Endodermal cell (in vitro differentiated cells): Measurements from ENCODE around the gene TUG1. TPM values are rescaled to one million over a fixed set of nuclear protein-coding genes. Genes with fewer than 3 reads are reported as not detected.
A peak's percentile ranks its signal among the peaks of the same experiment; 100 is the strongest.

Source experiments
- DNase-seq: peaks from one replicate; pipeline ENCODE4 v3.0.0-alpha.2; 2017
- H3K27ac ChIP-seq: 2 replicates; pipeline ENCODE4 v1.5.1; 2013; ENCODE audit warnings: mild to moderate bottlenecking, low read depth, low read length, moderate library complexity
- H3K27me3 ChIP-seq: 2 replicates; pipeline ENCODE4 v1.6.1; 2013; ENCODE audit warnings: mild to moderate bottlenecking, low read length, moderate library complexity; ENCODE audit not compliant: insufficient read depth, control insufficient read depth, poor library complexity, severe bottlenecking
- H3K36me3 ChIP-seq: 2 replicates; pipeline ENCODE4 v1.7.0; 2013; ENCODE audit warnings: mild to moderate bottlenecking, low read length, moderate library complexity; ENCODE audit not compliant: control insufficient read depth, insufficient read depth
- H3K4me1 ChIP-seq: one replicate; pipeline ENCODE4 v1.7.0; 2013; ENCODE audit warnings: low read length; ENCODE audit not compliant: control insufficient read depth, insufficient read depth
- H3K4me3 ChIP-seq: 2 replicates; pipeline ENCODE4 v1.5.1; 2013; ENCODE audit warnings: mild to moderate bottlenecking, low read length, moderate library complexity
- H3K9ac ChIP-seq: 2 replicates; pipeline ENCODE4 v1.6.1; 2013; ENCODE audit warnings: mild to moderate bottlenecking, low read length, moderate library complexity; ENCODE audit not compliant: poor library complexity, severe bottlenecking; ENCODE audit errors: extremely low read depth
- H3K9me3 ChIP-seq: 2 replicates; pipeline ENCODE4 v1.6.1; 2013; ENCODE audit warnings: mild to moderate bottlenecking, low read length, moderate library complexity; ENCODE audit not compliant: control insufficient read depth
- H3K27ac Mint-ChIP-seq: 2 replicates; pipeline ENCODE4 v1.8.0; 2020; ENCODE audit warnings: mixed read lengths
- H3K27me3 Mint-ChIP-seq: 2 replicates; pipeline ENCODE4 v1.8.0; 2021; ENCODE audit warnings: mild to moderate bottlenecking, mixed read lengths; ENCODE audit not compliant: insufficient read depth
- H3K36me3 Mint-ChIP-seq: 2 replicates; pipeline ENCODE4 v1.8.0; 2020; ENCODE audit warnings: low read depth, mixed read lengths
- H3K4me1 Mint-ChIP-seq: 2 replicates; pipeline ENCODE4 v1.8.0; 2020; ENCODE audit warnings: mixed read lengths
- H3K4me3 Mint-ChIP-seq: 2 replicates; pipeline ENCODE4 v1.8.0; 2020; ENCODE audit warnings: mild to moderate bottlenecking, moderate library complexity, mixed read lengths
- H3K9me3 Mint-ChIP-seq: 2 replicates; pipeline ENCODE4 v1.8.0; 2020; ENCODE audit warnings: mild to moderate bottlenecking, mixed read lengths
- CTCF ChIP-seq: fragments of 200-600 bp; sonication (generic); conservative IDR thresholded peaks from 2 replicates; pipeline ENCODE4 v1.5.0; 2021; ENCODE audit warnings: antibody characterized with exemption, mild to moderate bottlenecking
- WGBS, 2 experiments: methylation state at CpG; one replicate each; pipeline versions ENCODE4 v1.1.5 to v1.1.7; 2013; ENCODE audit warnings: missing lambda C conversion rate in 2 of 2, mixed read lengths in 1 of 2; ENCODE audit not compliant: insufficient coverage in 1 of 2, insufficient read length in 1 of 2; 5-methylcytosine and 5-hydroxymethylcytosine counted together
- total RNA-seq, 2 donors: library from RNA; stranded (reverse); fragmentation: NEBNext Ultra II Directional in 1 of 2; extraction: Animal tissue kit (Norgen Biotek cat#: 25700) in 1 of 2; gene quantifications; 2 replicates in 1 of 2; 3 replicates in 1 of 2; pipeline ENCODE4 v1.2.1, GENCODE V29; 2021

TUG1 gene
- total RNA-seq, 2 donors from 2014 or later = 113 to 123 TPM

- H3K4me1 ChIP-seq = no peaks in the 10 kb centered on the region
- H3K27ac ChIP-seq = no peak overlapping the region
- H3K4me3 Mint-ChIP-seq = no peak overlapping the region
- H3K36me3 ChIP-seq = no peaks in the 10 kb centered on the region
- no peak overlapping the region for H3K9ac ChIP-seq
- no peaks in the 10 kb centered on the region for H3K36me3 Mint-ChIP-seq
- H3K4me3 ChIP-seq = no peak overlapping the region
- no peak for TF ChIP-seq CTCF
- H3K27ac Mint-ChIP-seq = no peak overlapping the region
- H3K27me3 Mint-ChIP-seq = peaks cover 1% of the 10 kb centered on the region
- peak; percentile 48 for DNase-seq
- no peaks in the 10 kb centered on the region for H3K4me1 Mint-ChIP-seq
- peaks cover 4% of the 10 kb centered on the region for H3K9me3 ChIP-seq
- WGBS, 2 experiments = 79 to 83% methylated on average over 3 to 4 of the region's 4 CpGs
- no peaks in the 10 kb centered on the region for H3K27me3 ChIP-seq
- H3K9me3 Mint-ChIP-seq = peaks cover 10% of the 10 kb centered on the region
Observed at GRCh38 chr22:31020334-31020733, 51.3 kb downstream of the TUG1 start.

- no peaks in the 10 kb centered on the region for H3K27me3 ChIP-seq
- H3K27me3 Mint-ChIP-seq = no peaks in the 10 kb centered on the region
- H3K4me1 ChIP-seq = no peaks in the 10 kb centered on the region
- H3K36me3 Mint-ChIP-seq = no peaks in the 10 kb centered on the region
- no peak overlapping the region for H3K4me3 Mint-ChIP-seq
- TF ChIP-seq CTCF = no peak
- peaks cover 1% of the 10 kb centered on the region for H3K9me3 ChIP-seq
- H3K9me3 Mint-ChIP-seq = peaks cover 15% of the 10 kb centered on the region
- H3K36me3 ChIP-seq = no peaks in the 10 kb centered on the region
- WGBS, 2 experiments = 79 to 87% methylated on average over 3 to 5 of the region's 5 CpGs
- DNase-seq = no peak
- H3K9ac ChIP-seq = no peak overlapping the region
- H3K4me3 ChIP-seq = no peak overlapping the region
- H3K27ac Mint-ChIP-seq = no peak overlapping the region
- no peak overlapping the region for H3K27ac ChIP-seq
- no peaks in the 10 kb centered on the region for H3K4me1 Mint-ChIP-seq
Observed at GRCh38 chr22:31022516-31022915, 53.5 kb downstream of the TUG1 start.

Other genes with a start within 250 kb of the TUG1 start
- 10 to 100 TPM; 34.9 to 36.3 TPM for gene MORC2, start 491 bp upstream of the TUG1 start, total RNA-seq
- gene SMTN, start 112.1 kb downstream of the TUG1 start, total RNA-seq = 10 to 100 TPM; 23.6 to 35.8 TPM
- gene SELENOM, start 138.3 kb downstream of the TUG1 start, total RNA-seq = 10 to 100 TPM in 1 of 2 donors, 1 to 10 TPM in 1; 8.0 to 10.4 TPM
- 1 to 10 TPM; 3.5 to 5.4 TPM for gene INPP5J, start 153.7 kb downstream of the TUG1 start, total RNA-seq
- gene PLA2G3, start 171.2 kb downstream of the TUG1 start, total RNA-seq = 1 to 10 TPM; 4.1 to 4.6 TPM
- gene RNF185, start 190.9 kb downstream of the TUG1 start, total RNA-seq = 10 to 100 TPM; 18.9 to 21.7 TPM
- 10 to 100 TPM; 41.4 to 42.2 TPM for gene LIMK2, start 243.0 kb downstream of the TUG1 start, total RNA-seq